ENCODE data around the gene APOM.

APOM gene

DNA sequence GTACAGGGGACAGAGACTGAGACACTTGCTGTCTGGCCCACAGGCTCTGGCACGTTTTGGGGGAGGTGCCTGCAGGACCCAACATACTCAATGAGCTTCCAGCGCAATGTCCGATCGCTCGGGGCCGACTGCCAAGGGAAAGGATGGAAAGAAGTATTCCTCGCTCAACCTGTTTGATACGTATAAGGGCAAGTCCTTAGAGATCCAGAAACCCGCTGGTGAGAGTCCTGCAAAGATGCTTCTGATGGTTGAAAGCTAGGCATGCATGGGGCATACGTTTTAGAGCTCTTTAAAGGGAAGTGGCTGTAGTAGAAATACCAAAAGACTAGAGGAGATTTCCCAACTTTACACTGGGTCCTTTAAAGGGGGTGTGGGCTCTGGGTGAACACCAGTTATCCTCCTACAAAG, 33.0 kb upstream of the APOM start:
- H3K4me3 ChIP-seq (ENCODE audit: low read depth, low read length) = no peak overlapping the region; the same call in 1 of the 2 replicates
- TF ChIP-seq, protein P1, sequence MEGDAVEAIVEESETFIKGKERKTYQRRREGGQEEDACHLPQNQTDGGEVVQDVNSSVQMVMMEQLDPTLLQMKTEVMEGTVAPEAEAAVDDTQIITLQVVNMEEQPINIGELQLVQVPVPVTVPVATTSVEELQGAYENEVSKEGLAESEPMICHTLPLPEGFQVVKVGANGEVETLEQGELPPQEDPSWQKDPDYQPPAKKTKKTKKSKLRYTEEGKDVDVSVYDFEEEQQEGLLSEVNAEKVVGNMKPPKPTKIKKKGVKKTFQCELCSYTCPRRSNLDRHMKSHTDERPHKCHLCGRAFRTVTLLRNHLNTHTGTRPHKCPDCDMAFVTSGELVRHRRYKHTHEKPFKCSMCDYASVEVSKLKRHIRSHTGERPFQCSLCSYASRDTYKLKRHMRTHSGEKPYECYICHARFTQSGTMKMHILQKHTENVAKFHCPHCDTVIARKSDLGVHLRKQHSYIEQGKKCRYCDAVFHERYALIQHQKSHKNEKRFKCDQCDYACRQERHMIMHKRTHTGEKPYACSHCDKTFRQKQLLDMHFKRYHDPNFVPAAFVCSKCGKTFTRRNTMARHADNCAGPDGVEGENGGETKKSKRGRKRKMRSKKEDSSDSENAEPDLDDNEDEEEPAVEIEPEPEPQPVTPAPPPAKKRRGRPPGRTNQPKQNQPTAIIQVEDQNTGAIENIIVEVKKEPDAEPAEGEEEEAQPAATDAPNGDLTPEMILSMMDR (IDR thresholded peaks at IDR 0.05; ENCODE audit: low read depth, low read length, missing control alignments) = no peak
- no peak for DNase-seq (ENCODE audit: low read depth)

DNA sequence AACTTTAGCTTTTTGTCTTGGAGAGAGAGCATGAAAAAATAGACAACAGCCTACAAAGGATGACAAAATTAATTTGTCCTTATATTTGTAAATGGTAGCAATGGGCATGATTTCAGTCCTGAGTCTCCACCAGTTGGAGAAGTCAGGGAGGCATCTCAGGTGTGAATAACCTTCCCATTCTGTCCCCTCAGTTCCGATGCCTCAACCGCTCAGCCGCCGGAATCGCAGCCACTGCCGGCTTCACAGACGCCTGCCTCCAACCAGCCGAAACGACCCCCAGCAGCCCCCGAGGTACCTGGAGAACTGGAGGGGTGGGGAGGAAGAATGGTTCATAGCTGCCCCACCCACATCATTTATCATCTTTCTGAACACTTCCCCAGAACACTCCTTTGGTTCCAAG, 31.6 kb upstream of the APOM start:
- no peak overlapping the region for H3K4me3 ChIP-seq (ENCODE audit: low read depth, low read length)
- TF ChIP-seq, protein P1 (IDR thresholded peaks at IDR 0.05; ENCODE audit: low read depth, low read length, missing control alignments) = no peak
- no peak for DNase-seq (ENCODE audit: low read depth)

DNA sequence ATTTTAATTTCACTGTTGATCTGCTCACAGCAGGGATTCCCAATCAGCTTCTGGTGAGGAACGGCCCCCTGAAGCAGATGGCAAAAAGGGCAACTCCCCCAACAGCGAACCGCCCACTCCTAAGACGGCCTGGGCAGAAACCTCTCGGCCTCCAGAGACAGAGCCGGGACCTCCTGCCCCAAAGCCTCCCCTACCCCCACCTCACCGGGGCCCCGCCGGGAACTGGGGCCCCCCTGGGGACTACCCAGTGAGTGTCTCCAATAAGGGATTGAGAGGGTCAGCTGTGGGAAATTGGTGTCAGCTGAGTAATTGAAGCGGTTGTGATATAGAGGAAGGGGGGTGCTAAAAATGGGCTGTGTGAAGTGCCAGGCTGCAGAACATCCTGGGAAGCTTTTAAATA, 28.7 kb upstream of the APOM start:
- TF ChIP-seq, protein P1 (IDR thresholded peaks at IDR 0.05; ENCODE audit: low read depth, low read length, missing control alignments) = no peak
- H3K4me3 ChIP-seq (ENCODE audit: low read depth, low read length) = no peak overlapping the region
- no peak for DNase-seq (ENCODE audit: low read depth)

DNA sequence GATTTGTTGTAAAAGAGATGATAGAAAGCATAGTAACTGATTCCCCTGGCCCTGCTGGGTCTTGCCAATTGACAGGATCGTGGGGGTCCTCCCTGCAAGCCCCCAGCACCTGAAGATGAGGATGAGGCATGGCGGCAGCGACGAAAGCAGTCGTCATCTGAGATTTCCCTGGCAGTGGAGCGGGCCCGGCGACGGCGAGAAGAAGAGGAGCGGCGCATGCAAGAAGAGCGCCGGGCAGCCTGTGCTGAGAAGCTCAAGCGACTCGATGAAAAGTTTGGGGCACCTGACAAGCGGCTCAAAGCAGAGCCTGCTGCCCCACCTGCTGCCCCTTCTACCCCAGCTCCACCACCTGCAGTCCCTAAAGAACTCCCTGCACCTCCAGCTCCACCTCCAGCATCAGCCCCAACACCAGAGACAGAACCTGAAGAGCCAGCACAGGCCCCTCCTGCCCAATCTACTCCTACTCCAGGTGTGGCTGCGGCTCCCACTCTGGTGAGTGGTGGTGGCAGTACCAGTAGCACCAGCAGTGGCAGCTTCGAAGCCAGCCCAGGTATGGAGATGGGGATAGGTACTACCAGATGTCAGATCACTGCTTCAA, 27.9 kb upstream of the APOM start:
- DNase-seq (ENCODE audit: low read depth) = no peak
- H3K4me3 ChIP-seq (ENCODE audit: low read depth, low read length) = no peak overlapping the region
- TF ChIP-seq, protein P1 (IDR thresholded peaks at IDR 0.05; ENCODE audit: low read depth, low read length, missing control alignments) = no peak

DNA sequence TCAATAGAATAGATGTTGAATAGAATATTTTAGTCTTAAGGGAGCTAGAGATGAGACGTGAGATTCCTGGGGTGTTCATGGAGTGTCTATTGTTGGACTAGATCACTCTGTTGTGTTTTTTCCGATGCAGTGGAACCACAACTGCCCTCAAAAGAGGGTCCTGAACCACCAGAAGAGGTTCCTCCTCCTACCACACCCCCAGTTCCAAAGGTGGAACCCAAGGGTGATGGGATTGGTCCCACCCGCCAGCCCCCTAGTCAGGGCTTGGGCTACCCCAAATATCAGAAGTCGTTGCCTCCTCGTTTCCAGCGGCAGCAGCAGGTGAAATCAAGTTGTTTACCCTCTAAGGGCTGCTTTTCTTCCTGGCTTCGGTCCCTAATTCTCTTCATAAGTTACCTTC, 26.7 kb upstream of the APOM start:
- no peak for DNase-seq (ENCODE audit: low read depth)
- TF ChIP-seq, protein P1 (IDR thresholded peaks at IDR 0.05; ENCODE audit: low read depth, low read length, missing control alignments) = no peak
- H3K4me3 ChIP-seq (ENCODE audit: low read depth, low read length) = no peak overlapping the region

DNA sequence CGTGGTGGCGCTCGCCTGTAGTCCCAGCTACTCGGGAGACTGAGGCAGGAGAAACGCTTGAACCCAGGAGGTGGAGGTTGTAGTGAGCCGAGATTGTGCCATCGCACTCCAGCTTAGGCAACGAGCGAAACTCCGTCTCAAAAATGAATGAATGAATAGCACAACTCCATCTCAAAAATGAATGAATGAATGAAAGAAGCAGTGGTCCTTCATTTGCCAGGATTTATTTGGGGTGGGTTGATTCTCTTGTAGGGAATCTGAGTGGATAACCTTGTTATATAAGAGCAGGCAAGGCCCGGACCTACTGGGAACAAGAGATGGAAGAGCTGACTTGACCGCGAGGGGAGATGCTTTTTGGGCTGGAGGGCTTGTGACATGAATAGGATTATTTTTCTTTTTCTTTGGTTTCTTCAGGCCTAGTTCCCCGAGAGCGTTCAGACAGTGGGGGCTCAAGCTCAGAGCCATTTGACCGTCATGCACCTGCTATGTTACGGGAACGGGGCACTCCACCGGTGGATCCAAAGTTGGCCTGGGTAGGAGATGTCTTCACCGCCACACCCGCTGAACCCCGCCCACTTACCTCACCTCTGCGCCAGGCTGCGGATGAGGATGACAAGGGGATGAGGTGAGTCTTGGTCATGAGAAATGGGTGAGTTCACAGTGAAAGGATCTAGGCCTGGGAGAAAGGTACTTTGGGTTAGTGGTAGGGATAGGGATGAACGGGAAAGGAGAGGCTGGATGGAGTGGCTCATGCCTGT, 25.3 kb upstream of the APOM start:
- H3K4me3 ChIP-seq (ENCODE audit: low read depth, low read length) = no peak overlapping the region
- DNase-seq (ENCODE audit: low read depth) = no peak
- TF ChIP-seq, protein P1 (IDR thresholded peaks at IDR 0.05; ENCODE audit: low read depth, low read length, missing control alignments) = no peak

DNA sequence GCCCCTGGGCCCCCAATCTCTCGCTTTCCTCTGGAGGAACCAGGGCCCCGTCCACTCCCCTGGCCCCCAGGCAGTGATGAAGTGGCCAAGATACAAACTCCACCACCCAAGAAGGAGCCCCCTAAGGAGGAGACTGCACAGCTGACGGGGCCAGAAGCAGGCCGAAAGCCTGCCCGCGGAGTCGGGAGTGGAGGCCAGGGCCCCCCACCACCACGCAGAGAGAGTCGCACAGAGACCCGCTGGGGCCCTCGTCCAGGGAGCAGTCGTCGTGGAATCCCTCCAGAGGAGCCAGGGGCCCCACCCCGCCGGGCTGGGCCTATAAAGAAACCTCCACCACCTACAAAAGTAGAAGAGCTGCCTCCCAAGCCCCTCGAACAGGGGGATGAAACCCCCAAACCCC, 24.5 kb upstream of the APOM start:
- TF ChIP-seq, protein P1 (IDR thresholded peaks at IDR 0.05; ENCODE audit: low read depth, low read length, missing control alignments) = no peak
- no peak overlapping the region for H3K4me3 ChIP-seq (ENCODE audit: low read depth, low read length)
- DNase-seq (ENCODE audit: low read depth) = no peak

Measured in GM12864 (cell line).